Measurements from ENCODE around the gene RPL31. TPM values are rescaled to one million over a fixed set of nuclear protein-coding genes. Genes with fewer than 3 reads are reported as not detected.

RPL31 gene
- polyA plus RNA-seq, 1 of the 3 experiments (the other 2 are of a cell fraction) = 4,488 TPM

DNA sequence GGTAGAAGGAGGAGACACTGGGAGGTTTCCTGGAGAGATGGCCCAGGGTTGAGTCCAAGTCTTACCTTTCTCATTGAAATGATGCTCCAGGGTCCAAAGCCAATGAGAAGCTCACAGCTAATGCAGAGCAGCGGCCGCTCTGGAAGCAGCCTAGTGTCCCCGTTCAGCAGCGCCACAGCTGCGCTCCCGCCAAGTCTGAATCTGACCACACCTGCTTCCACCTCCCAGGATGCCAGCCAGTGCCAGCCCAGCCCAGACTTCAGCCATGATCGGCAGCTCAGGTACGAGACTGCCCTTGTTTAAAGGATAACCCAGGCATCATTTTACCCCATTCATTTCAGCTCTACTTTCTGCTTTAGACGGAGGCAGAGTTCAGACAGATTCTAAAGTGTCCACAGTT lies 11.9 kb upstream of the RPL31 start:
- no peak overlapping the region for H2AFZ ChIP-seq (ENCODE audit: low read depth)
- H3K4me1 ChIP-seq (ENCODE audit: control insufficient read depth in 1 of 2, insufficient read depth in 2 of 2, low read depth in 1 of 2, low read length in 1 of 2) = no peaks in the 10 kb centered on the region; a peak in 1 of 4 replicates
- H3F3A ChIP-seq (replicated peaks; ENCODE audit: insufficient read depth) = no peaks in the 10 kb centered on the region
- H3K4me3 ChIP-seq (ENCODE audit: low read depth in 2 of 2, low read length in 1 of 2) = no peak overlapping the region
- DNase-seq = no peak
- H3K79me2 ChIP-seq (ENCODE audit: insufficient read depth) = no peaks in the 10 kb centered on the region
- 96% methylated on average over 9 of the region's 9 CpGs for WGBS (ENCODE audit: low lambda C conversion rate)
- ChIA-PET CTCF (interaction anchor here (6.6 kb wide), 1 partner anchor 382 kb away, joined by 118 read pairs; no protein-coding TSS in a partner anchor), POLR2A (no interaction called here)
- no peaks in the 10 kb centered on the region for H3K27me3 ChIP-seq (ENCODE audit: insufficient read depth)
- no peak overlapping the region for H3K27ac ChIP-seq (ENCODE audit: low read depth in 2 of 2, low read length in 1 of 2)
- peaks cover 7 to 60% of the 10 kb centered on the region in 2 experiments for H3K36me3 ChIP-seq (replicated peaks in 1 of 2; ENCODE audit: control insufficient read depth in 1 of 2, insufficient read depth in 2 of 2, low read length in 1 of 2)
- H3K9ac ChIP-seq = no peak overlapping the region
- H4K20me1 ChIP-seq (ENCODE audit: insufficient read depth) = no peaks in the 10 kb centered on the region
- H3K9me2 ChIP-seq = no peaks in the 10 kb centered on the region
- H3K9me3 ChIP-seq = no peaks in the 10 kb centered on the region
- TF ChIP-seq ELF1 (IDR thresholded peaks at IDR 0.05) (no peak), EZH2phosphoT487 (IDR thresholded peaks at IDR 0.05; ENCODE audit: borderline replicate concordance, low read depth) (no peak), TEAD4 (IDR thresholded peaks at IDR 0.05; ENCODE audit: borderline replicate concordance, insufficient read depth) (no peak), SMC3 (IDR thresholded peaks at IDR 0.05; ENCODE audit: low read depth, low read length) (no peak), RCOR1 (IDR thresholded peaks at IDR 0.05; ENCODE audit: low read length) (no peak), NRF1 (IDR thresholded peaks at IDR 0.05; ENCODE audit: low read depth, low read length) (no peak), RAD21 (IDR thresholded peaks at IDR 0.05; ENCODE audit: low read length) (no peak), RFX5 (IDR thresholded peaks at IDR 0.05; ENCODE audit: low read length) (no peak)
- TF ChIP-seq, protein P1, sequence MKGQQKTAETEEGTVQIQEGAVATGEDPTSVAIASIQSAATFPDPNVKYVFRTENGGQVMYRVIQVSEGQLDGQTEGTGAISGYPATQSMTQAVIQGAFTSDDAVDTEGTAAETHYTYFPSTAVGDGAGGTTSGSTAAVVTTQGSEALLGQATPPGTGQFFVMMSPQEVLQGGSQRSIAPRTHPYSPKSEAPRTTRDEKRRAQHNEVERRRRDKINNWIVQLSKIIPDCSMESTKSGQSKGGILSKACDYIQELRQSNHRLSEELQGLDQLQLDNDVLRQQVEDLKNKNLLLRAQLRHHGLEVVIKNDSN (IDR thresholded peaks at IDR 0.05; ENCODE audit: borderline replicate concordance, low read depth) = no peak
- no peak overlapping the region for H3K4me2 ChIP-seq

DNA sequence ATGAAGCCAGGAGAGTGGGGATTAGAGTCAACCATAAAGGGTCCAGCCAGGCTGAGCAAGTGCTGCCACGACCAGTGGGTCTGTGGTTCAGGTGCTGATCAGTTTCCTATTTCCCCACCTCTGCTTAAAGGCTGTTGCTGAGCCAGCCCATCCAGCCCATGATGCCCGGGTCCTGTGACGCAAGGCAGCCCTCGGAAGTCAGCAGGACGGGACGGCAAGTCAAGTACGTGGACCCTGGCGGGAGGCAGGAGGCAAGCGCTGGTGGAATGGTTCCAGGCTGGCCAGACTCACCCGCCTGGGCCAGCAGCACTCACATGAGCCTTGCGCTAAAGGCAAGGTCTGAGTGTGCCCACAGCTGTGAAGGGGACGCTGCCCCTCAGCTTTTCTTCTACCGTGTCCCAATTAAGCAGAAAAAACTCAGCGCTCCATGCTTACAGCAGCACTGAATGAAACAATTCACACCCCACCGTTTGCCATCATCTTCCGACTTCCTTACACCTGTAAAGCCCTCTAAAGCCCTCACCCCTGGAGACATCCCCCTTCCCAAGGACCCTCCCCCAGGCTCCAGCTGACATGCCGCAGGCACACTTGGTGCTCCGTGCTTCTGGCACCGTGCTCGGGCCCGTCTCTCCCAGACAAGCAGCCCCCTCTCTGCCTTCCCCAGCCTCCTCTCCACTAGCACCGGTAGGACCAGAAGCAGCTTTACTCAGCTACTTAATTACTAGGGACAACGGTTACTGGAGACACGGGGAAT lies 11.3 kb upstream of the RPL31 start:
- H3K4me3 ChIP-seq (ENCODE audit: low read depth in 2 of 2, low read length in 1 of 2) = no peak overlapping the region
- no peaks in the 10 kb centered on the region; a peak in 1 of 4 replicates for H3K4me1 ChIP-seq (ENCODE audit: control insufficient read depth in 1 of 2, insufficient read depth in 2 of 2, low read depth in 1 of 2, low read length in 1 of 2)
- H4K20me1 ChIP-seq (ENCODE audit: insufficient read depth) = no peaks in the 10 kb centered on the region
- no peaks in the 10 kb centered on the region for H3F3A ChIP-seq (replicated peaks; ENCODE audit: insufficient read depth)
- no peak overlapping the region for H3K4me2 ChIP-seq
- no peaks in the 10 kb centered on the region for H3K79me2 ChIP-seq (ENCODE audit: insufficient read depth)
- no peak overlapping the region for H3K9ac ChIP-seq
- 84% methylated on average over 14 of the region's 24 CpGs for WGBS (ENCODE audit: low lambda C conversion rate)
- H2AFZ ChIP-seq (ENCODE audit: low read depth) = no peak overlapping the region
- DNase-seq = no peak
- H3K27me3 ChIP-seq (ENCODE audit: insufficient read depth) = no peaks in the 10 kb centered on the region
- no peaks in the 10 kb centered on the region for H3K9me3 ChIP-seq
- no peak for TF ChIP-seq SIN3A (IDR thresholded peaks at IDR 0.05; ENCODE audit: borderline replicate concordance, low read depth, low read length)
- no peak for TF ChIP-seq RXRA (IDR thresholded peaks at IDR 0.05; ENCODE audit: borderline replicate concordance, low read depth)
- TF ChIP-seq, protein P1 (IDR thresholded peaks at IDR 0.05; ENCODE audit: borderline replicate concordance, low read depth) = no peak
- TF ChIP-seq, protein P2, sequence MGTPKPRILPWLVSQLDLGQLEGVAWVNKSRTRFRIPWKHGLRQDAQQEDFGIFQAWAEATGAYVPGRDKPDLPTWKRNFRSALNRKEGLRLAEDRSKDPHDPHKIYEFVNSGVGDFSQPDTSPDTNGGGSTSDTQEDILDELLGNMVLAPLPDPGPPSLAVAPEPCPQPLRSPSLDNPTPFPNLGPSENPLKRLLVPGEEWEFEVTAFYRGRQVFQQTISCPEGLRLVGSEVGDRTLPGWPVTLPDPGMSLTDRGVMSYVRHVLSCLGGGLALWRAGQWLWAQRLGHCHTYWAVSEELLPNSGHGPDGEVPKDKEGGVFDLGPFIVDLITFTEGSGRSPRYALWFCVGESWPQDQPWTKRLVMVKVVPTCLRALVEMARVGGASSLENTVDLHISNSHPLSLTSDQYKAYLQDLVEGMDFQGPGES (IDR thresholded peaks at IDR 0.05; ENCODE audit: low read depth, low read length) = no peak
- no peak for TF ChIP-seq NRF1 (IDR thresholded peaks at IDR 0.05; ENCODE audit: low read depth, low read length)
- TF ChIP-seq, protein P3, sequence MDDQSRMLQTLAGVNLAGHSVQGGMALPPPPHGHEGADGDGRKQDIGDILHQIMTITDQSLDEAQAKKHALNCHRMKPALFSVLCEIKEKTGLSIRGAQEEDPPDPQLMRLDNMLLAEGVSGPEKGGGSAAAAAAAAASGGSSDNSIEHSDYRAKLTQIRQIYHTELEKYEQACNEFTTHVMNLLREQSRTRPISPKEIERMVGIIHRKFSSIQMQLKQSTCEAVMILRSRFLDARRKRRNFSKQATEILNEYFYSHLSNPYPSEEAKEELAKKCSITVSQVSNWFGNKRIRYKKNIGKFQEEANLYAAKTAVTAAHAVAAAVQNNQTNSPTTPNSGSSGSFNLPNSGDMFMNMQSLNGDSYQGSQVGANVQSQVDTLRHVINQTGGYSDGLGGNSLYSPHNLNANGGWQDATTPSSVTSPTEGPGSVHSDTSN (IDR thresholded peaks at IDR 0.05) = no peak
- no peak for TF ChIP-seq EP300 (IDR thresholded peaks at IDR 0.05; ENCODE audit: borderline replicate concordance in 1 of 2, low read depth in 1 of 2, low read length in 1 of 2)
- no peak for TF ChIP-seq FOSL2 (IDR thresholded peaks at IDR 0.05; ENCODE audit: borderline replicate concordance, low read depth)
- TF ChIP-seq JUND (IDR thresholded peaks at IDR 0.05) = no peak
- H3K27ac ChIP-seq (ENCODE audit: low read depth in 2 of 2, low read length in 1 of 2) = no peak overlapping the region
- CTCF ChIA-PET = interaction anchor here (6.6 kb wide), 1 partner anchor 382 kb away, joined by 118 read pairs; no protein-coding TSS in a partner anchor
- H3K36me3 ChIP-seq (replicated peaks in 1 of 2; ENCODE audit: control insufficient read depth in 1 of 2, insufficient read depth in 2 of 2, low read length in 1 of 2) = peaks cover 4 to 61% of the 10 kb centered on the region in 2 experiments
- POLR2A ChIA-PET = no interaction called here
- no peaks in the 10 kb centered on the region for H3K9me2 ChIP-seq

Measured in SK-N-SH (cell line).